ENCODE data around the gene OGT. TPM values are rescaled to one million over a fixed set of nuclear protein-coding genes. Genes with fewer than 3 reads are reported as not detected.
A peak's percentile ranks its signal among the peaks of the same experiment; 100 is the strongest.
"Not testable (repeated sequence)": the region's sequence is repeated elsewhere in the genome, so short reads cannot be mapped to it uniquely, and the experiment has no call there.

Gene OGT
- 61.7 TPM for total RNA-seq

DNA sequence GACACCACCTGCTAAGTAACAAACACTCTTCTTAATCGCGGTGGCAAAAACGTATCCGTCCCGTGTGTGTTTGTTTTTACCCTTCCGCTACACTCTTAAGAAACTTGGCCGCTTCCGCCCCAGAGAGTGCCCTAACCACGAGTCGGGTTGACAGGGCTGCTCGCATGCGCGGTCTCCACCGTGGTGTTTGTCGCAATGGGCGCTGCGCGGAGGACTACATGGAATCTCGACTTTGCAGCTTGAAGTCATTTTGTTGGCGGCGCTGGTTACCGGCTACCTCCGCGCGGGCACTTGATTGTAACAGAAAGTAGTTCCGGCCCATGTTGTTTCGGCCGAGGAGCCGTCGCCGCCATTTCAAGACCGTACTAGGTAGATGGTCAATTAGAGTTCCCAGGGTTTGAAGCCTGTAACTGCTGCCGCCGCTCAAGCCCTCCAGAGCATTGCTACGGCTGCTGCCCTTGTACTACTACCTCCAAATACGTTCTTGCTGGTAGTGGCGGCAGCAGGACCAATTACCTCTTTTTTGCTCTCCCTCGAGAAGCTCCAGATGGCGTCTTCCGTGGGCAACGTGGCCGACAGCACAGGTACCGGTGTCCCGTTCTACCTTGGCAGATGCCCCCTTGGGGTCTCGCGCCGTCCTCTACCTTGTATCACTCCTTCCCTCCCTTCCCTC, at the start of gene OGT:
Gene OGT, plus strand, starts transcription at position 352 of the 673 bp plus-strand sequence. Its CDS starts 196 bp downstream, at position 548.
- peak; percentile 96 for ATAC-seq

DNA sequence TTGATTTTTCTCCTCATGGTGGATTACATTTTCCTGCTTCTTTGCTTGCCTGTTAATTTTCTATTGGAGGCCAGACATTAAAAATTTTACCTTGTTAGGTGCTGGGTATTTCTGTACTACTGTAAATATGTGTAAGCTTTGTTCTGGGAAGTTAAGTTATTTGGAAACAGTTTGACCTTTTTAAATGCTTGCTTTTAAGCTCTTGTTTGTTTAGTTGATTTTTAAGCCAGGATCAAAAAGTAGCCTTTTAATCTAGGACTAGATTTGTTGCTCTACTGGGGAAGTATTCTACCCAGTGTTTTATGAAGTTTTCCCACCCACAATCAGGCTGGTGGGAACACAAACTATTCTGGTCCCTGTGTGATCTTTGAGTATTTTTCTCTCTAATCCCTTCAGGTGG, 45.1 kb upstream of the OGT start:
- ATAC-seq = no peak

DNA sequence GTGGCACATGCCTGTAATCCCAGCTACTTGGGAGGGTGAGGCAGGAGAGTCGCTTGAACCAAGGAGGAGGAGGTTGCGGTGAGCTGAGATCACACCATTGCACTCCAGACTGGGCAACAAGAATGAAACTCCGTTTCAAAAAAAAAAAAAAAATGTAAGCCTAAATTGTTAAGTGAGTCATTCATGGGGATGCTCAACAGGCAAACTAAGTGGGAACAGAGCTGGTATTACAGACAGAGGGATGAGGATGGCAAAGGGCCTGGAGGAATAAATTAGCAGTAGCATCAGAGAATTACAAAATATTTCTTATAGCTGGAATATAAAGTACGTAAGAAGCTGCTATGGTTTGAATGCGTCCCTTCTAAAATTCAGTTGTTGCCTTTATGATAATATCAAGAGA, 43.4 kb upstream of the OGT start:
- ATAC-seq = no peak

DNA sequence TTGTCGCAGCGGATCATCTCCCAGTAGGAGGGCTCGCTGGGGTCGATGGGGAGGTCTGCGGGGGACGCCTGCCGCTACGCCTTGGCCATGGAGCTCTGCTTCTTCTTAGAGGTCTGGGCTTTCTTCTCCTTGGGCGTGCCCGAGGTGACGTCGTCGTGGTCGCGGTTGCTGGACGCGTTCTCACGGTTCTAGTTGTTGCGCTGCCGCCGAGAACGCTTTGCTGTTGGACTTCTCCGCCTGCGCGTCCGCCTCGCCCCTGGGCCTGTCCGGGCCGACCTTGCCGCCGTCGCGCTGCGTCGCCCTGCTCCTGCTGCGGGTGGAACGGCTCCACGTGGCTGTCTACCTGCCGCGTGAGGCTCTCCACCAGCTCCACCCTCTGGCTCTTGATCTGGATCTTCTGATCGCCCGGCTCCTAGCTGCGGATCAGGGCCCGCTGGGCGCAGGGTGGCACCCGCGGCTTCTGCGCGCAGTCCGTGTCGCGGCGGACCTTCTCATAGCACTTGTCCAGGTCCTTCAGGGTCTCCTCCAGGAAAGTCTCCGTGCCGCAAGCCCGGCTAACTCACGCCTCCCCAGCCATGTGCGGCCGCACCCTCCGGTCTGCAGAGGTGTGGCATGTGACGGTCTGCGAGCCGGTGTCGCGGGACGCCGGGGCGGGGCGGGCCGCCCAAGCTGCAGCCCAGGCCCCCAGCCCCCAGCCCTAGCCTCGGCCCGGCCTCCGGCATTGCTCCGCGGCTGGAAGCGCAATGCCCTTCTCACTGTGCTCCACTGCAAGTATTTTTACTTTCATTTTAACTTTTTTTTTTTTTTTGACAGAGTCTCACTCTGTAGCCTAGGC, 40.5 kb upstream of the OGT start:
- ATAC-seq = peak; percentile 86

DNA sequence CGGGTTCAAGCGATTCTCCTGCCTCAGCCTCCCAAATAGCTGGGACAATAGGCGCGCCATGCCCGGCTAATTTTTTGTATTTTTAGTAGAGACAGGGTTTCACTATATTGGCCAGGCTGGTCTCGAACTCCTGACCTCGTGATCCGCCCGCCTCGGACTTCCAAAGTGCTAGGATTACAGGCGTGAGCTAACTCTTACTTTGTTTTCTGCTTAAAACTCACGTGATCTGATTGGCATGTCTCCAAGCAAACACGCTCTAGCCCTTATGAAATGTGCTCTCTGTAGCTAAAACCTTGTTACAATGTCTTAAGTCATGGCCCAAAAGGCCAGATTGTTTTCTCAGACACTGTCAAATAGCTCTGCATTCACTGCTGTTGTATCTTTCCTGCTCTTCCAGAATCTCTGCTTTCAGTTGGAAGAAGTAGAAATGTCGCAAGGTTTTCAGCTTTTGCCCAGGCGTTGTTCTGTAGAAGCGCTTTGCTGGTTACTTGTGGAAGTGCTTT, 39.7 kb upstream of the OGT start:
- peak; percentile 69 for ATAC-seq

DNA sequence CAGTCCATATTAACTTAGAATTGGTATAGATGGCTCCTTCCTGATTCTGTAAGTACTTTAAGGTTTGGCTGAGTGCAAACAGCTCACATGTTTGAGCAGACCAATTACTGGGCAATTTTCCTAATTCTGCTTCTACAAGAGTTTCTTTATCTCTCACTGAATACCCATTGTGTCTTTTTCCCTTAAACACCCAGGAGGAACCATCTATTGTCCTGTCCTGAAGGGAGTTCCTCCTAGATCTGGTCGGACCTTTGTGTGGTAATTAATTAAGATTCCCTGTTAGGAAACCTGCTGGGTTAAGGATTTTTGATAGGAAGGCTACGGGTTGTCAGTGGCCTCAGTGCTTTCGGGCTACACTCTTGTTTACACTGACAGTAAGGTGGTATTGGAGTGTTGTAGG, 36.9 kb upstream of the OGT start:
- not testable (repeated sequence) for ATAC-seq

DNA sequence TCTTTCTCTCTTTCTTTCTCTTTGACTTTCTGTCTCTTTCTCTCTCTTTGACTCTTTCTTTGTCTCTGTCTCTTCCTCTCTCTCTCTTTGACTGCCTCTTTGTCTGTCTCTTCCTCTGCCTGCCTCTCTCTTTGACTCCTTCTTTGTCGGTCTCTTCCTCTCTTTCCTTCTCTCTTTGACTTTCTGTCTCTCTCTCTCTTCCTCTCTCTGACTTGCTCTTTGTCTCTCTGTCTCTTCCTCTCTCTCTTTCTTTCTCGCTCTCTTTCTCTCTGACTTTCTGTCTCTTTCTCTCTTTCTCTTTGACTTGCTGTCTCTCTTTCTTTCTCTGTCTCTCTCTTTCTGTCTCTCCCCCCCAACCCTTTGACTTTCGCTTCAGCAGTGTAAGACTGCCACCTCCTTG, 36.4 kb upstream of the OGT start:
- ATAC-seq = no peak

DNA sequence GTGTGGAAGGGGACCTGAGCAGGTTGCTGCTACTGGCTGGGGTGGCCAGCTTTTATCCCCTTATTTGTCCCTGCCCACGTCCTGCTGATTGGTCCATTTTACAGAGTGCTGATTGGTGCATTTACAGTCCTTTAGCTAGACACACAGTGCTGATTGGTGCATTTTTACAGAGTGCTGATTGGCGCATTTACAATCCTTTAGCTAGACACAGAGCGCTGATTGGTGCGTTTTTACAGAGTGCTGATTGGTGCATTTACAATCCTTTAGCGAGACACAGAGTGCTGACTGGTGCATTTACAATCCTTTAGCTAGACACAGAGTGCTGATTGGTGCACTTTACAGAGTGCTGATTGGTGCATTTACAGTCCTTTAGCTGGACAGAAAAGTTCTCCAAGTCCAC, 30.8 kb upstream of the OGT start:
- ATAC-seq = not testable (repeated sequence)

DNA sequence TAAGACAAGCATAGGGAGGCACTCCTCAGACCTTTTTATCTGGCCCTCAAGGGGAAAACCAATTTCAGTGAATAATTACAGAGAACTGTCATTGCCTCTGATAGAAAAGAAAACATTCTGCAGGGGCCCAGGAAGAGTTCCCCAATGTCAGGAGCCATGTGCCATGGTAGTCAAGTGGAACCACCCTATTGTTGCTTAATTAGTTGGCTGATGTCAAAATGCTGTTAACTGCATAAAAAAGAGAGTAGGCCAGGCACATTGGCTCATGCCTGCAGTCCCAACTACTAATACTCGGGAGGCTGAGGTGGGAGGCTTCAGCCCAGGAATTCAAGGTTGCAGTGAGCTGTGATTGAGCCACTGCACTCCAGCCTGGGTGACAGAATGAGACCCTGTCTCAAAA, 28.6 kb upstream of the OGT start:
- ATAC-seq = no peak

DNA sequence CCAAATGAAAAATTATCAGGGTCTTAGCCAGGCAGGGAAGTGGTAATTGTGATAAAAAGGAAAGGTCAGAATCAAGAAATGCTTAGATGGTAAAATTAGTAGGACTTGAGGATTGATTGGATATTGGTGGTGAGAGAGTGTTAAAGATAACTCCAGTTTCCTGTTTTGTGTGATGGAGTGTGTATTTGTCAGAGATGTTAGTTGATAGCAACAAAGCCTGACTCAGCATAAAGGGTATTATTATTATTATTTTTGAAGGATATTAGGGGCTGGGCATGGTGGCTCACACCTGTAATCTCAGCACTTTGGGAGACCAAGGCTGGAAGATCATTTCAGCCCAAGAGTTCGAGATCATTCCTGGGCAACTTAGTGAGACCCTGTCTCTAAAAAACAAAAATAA, 23.6 kb upstream of the OGT start:
- ATAC-seq = no peak

DNA sequence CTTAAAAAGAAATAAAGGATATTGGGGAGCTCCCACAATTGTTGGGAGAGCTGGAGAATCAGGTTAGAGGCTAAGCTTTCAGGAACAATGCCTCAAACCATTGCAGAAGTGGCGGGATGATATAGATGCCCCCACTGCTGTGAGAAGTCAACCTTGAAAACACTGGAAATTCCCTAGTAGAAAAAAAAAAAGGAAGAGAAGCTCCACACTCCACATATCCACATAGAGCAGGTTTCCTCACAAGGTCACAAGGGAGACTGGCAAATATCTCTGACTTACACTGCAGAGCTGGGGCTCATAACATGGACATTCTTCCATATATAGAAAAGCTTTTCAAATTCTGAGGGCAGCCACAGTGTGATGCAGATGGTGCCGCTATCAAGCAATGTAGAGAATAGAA, 22.7 kb upstream of the OGT start:
- no peak for ATAC-seq

DNA sequence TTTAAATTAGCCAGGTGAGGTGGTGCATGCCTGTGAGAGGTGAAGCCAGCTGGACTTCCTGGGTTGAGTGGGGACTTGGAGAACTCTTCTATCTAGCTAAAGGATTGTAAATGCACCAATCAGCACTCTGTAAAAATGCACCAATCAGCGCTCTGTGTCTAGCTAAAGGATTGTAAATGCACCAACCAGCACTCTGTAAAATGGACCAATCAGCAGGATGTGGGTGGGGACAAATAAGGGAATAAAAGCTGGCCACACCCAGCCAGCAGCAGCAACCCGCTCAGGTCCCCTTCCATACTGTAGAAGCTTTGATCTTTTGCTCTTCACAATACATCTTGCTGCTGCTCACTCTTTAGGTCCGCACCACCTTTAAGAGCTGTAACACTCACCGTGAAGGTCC, 19.2 kb upstream of the OGT start:
- ATAC-seq = not testable (repeated sequence)

DNA sequence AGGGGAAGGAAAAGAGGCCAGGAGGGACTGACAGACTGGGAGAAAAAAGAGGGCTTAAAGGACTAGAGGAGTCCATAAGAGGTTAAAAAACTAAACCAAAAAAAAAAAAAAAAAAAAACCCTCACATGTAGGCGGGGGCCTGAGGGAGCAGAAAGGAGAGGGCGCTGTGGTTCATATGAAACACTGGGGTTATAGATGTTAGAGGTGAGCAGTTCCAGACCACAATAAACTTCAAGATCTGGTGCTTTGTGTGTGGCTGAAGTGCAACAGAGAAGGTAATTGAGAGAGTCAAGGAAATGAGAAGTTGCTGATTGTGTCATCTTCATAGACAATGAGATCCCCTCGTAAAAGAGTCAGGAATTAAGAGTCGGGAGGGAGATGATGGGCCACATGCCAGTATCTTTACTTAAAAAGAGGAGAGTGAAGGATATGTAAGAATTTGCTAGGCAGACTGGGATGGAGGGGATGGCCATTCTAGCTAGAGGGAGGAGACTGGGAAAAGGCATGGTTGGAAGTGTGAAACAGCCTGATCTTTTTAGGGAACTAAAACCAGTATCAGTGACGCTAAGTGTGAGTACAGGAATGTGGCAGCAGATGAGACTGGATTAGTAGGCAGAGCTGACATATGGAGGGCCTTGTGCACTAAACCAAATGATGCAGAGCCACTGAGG, 18.4 kb upstream of the OGT start:
- no peak for ATAC-seq

DNA sequence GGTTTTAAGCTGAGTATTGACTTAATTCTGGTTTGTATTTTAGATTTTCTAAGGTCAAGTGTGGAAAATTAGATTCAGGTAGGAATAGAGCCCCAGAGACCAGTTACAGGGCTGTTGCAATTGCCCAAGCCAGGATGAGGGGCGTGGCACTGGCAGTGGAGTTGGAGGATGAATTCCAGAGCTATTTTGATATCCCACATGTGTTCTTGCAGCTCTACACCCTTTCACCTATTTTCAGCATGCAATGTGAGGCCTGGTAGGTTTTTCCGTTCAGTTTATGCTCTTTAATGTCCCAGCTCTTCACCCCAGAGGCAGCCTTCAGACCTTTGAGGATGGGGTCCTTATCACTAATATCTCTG, 17.9 kb upstream of the OGT start:
- no peak for ATAC-seq

DNA sequence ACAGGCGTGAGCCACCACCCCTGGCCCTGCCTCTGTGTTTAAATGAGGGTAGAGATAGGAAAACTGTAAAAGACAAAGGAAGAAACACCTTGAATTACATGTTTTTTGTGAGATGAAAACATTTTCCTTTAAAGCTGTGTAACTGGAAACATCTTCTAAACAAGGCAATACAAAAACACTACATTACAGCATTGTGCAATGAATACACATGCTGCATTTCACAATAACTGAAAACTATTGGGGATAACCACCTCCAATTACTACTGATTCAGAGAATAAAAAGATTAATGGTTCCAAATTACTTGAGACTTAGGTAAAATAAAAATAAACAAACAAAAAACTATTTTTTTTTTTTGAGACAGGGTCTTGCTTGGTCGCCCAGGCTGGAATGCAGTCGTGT, 7.6 kb upstream of the OGT start:
- ATAC-seq = no peak

DNA sequence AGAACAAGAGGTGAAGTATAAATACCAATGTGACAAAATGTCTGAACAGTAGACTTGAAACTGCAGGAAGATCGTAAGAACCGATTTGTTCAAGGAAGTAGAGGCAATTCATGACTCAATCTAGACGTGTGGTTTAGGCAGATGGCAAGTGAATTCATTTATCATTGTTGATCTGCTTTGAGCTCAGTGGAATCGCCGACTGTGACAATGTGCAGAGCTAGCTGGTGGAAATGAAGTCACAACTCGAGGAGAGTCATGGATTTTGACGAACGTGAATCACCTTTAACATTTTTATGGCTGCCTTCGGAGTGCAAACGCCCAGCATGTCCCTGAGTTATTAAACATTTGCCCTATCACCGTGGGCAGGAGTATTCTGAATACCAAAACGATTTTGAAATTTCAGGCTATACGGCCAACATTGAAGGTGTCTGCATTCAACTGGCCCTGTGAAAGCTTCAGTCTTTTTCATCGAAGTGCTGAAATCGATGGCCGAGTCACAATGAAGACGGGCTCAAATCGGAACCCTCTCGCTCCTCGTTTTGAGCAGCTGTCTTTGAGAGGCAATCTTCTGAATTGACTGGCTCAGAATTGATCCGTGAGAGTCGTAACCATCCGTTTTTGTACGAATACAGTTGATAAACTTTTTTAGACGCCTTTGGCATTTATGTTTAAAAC, 689 bp upstream of the OGT start:
- ATAC-seq = peak; percentile 70

DNA sequence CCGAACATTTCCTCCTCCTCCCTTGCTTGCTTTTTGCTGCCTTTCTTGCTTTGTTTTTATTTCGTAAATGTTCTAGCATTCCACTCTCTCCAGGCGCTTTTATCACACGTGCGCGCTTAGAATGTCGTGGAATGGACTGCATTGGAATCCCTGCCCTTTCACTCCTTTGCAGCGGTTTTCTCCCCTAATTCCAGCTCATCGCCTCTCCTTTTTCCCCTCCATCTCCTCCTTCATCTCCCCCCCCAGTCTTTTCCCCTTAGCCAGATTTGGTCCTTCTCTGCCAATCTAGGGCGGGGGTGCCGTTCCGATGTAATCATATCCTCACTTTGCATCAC, 579 bp downstream of the OGT start:
- ATAC-seq = peak; percentile 2

DNA sequence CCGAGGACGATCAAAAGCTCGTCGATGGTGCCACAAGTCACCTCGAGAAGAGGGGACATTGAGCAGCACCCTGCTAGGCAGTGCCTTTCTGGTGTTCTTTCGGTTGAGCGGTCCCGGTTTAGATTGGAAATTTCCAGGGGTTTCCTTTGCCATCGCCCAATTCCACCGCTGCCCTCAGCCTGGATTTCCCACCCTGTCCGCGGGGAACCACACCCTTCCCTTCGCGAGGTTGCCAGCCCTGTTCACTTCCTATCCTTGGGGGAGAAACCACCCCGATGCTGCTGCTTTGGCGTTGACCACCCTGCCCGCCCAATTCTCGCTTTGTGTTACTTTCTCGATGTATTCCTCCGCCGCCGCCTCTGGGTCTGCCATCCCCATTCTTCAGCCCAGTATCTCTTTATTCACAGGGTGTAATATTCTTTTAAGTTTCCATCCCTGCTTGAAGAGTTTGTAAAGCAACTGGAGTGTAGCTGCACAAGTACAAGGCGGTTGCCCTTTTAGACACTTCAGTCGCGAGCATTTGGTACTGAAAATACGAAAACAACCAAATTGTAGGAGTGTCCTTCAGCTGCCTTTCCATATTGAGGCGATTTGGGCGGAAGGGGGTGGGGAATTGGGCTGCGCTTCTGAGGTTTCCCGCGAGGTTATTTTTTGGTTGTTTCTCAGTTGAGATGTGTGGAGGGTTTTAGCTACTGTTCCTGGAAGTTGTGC, 1.1 kb downstream of the OGT start:
- peak; percentile 33 for ATAC-seq

DNA sequence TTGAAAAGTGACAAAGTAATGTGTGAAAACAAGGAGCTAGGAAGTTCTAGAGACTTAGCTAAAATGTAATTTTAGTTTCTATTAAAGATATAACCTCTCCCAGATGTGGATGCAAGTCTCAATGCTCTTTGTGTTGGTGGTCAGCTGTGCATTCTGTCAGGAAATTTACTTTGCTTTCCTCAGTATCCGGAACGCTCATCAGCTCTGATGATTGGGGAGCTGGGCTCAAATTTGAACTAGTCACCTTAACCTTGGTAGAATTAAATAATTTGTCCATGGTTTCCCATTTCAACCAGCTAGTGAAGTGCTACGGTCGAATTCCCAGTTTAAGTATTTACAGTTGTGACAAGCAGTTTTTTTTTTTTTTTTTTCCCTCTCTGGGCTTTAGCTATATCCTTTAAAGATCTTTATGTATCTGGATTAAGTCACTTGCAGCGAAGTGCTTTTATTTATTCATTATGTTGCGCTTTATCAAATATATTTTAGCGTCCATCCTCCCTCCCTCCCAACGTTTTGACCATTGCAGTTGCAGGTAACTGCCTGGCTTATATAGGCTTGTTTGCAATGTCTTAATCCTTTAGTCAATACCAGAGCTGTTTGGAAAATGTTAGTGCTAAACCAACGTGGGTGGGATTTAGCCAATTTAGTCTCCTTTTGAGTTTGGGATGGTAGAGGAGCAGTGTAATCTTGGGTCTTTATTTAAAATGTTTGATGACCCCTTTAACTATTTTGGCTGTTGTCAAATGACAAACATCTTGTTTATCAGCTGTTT, 2.1 kb downstream of the OGT start:
- no peak for ATAC-seq

DNA sequence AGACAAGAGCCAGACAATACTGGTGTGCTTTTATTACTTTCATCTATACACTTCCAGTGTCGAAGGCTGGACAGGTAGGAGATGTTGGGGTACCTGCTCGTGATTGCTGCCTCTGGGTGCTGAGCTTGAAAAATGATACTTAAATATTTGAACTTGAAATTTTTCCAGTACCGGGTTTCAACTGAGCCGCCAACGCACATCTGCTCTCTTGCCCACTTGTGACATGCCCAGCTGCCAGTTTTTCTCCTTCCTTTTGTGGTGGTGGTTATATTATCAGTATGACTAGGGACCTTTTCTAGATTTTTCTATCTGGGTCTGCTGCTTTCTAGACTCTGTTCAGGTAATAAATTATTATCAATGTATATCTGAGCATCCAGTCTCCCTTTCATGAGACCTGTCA, 3.4 kb downstream of the OGT start:
- no peak for ATAC-seq

DNA sequence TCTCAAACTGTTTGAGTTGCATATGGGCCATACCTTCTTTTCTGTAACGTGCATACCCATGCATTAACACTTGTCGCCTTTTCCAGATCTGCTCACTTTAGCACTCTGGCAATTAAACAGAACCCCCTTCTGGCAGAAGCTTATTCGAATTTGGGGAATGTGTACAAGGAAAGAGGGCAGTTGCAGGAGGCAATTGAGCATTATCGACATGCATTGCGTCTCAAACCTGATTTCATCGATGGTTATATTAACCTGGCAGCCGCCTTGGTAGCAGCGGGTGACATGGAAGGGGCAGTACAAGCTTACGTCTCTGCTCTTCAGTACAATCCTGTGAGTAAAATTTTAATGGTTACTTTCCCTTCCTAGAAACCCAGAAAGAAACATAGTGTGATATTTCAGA, 4.8 kb downstream of the OGT start:
- no peak for ATAC-seq

DNA sequence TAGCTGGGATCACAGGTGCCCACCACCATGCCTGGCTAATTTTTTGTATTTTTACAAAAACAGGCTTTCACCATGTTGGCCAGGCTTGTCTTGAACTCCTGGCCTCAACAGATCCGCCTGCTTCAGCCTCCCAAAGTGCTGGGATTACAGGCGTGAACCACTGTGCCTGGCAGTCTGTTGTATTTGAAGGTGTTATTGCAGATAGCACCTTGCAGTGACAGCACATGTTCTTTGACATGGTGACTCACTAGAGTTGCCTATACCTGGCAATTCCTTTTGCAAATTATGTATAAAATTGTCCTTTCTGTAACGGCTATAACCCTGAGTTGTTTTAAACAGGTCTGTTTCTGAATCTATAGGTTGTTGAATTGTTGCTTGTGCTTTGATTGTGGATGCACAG, 7.9 kb downstream of the OGT start:
- no peak for ATAC-seq

All from esophagus mucosa (tissue), 1 donor.